Ishikawa (cell line): Measurements from ENCODE around the gene ELP4.

Experiments used
- CEBPB ChIP-seq: IDR thresholded peaks from 2 replicates; pipeline ENCODE4 v1.6.1; 2012
- CREB1 ChIP-seq: IDR thresholded peaks from 2 replicates; pipeline ENCODE4 v1.6.1; 2012; ENCODE audit warnings: low read depth
- EGR1 ChIP-seq: IDR thresholded peaks from 2 replicates; pipeline ENCODE4 v1.6.1; 2012
- EP300 ChIP-seq: IDR thresholded peaks from 2 replicates; pipeline ENCODE4 v1.6.1; 2012; ENCODE audit warnings: borderline replicate concordance
- FOXM1 ChIP-seq: IDR thresholded peaks from 2 replicates; pipeline ENCODE4 v1.6.1; 2012; ENCODE audit warnings: low read depth, borderline replicate concordance
- NFIC ChIP-seq: IDR thresholded peaks from 2 replicates; pipeline ENCODE4 v1.6.1; 2012
- RAD21 ChIP-seq: IDR thresholded peaks from 2 replicates; pipeline ENCODE4 v1.6.1; 2012; ENCODE audit warnings: low read depth
- TAF1 ChIP-seq: IDR thresholded peaks from 2 replicates; pipeline ENCODE4 v1.6.1; 2012; ENCODE audit warnings: low read depth, mild to moderate bottlenecking
- TCF12 ChIP-seq: IDR thresholded peaks from 2 replicates; pipeline ENCODE4 v1.6.1; 2012; ENCODE audit warnings: low read depth
- TEAD4 ChIP-seq: IDR thresholded peaks from 2 replicates; pipeline ENCODE4 v1.6.1; 2012
- YY1 ChIP-seq: IDR thresholded peaks from 2 replicates; pipeline ENCODE4 v1.6.1; 2012; ENCODE audit warnings: low read depth
- ZBTB7A ChIP-seq: IDR thresholded peaks from 2 replicates; pipeline ENCODE4 v1.6.1; 2012; ENCODE audit warnings: low read depth
- TF ChIP-seq, protein P1 (sequence below): IDR thresholded peaks from 2 replicates; pipeline ENCODE4 v1.6.1; 2012; ENCODE audit warnings: low read depth, mild to moderate bottlenecking
- TF ChIP-seq, protein P2 (sequence below): IDR thresholded peaks from 2 replicates; pipeline ENCODE4 v1.6.1; 2012
- TF ChIP-seq, protein P3 (sequence below): IDR thresholded peaks from 2 replicates; pipeline ENCODE4 v1.6.1; 2012

The ELP4 gene

DNA sequence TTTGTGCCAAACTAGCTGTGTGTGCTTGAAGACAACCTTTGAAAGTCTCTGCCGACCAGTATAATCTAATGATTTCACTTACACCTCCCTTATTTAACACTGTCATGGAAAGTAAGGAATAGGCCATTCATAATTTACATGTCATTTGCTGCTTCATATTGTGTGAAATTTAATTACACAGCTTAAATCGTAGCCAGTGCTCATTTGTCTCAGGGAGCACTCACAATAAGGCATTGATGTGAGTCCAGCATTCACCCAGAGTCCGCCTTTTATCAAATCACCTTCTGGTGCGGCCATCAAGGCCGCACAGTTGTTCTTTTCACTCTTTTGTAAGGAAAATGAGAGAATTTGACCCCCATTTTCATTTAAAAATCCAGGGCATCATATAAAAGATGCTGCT, 254.7 kb downstream of the ELP4 start:
- TF ChIP-seq, protein P1, sequence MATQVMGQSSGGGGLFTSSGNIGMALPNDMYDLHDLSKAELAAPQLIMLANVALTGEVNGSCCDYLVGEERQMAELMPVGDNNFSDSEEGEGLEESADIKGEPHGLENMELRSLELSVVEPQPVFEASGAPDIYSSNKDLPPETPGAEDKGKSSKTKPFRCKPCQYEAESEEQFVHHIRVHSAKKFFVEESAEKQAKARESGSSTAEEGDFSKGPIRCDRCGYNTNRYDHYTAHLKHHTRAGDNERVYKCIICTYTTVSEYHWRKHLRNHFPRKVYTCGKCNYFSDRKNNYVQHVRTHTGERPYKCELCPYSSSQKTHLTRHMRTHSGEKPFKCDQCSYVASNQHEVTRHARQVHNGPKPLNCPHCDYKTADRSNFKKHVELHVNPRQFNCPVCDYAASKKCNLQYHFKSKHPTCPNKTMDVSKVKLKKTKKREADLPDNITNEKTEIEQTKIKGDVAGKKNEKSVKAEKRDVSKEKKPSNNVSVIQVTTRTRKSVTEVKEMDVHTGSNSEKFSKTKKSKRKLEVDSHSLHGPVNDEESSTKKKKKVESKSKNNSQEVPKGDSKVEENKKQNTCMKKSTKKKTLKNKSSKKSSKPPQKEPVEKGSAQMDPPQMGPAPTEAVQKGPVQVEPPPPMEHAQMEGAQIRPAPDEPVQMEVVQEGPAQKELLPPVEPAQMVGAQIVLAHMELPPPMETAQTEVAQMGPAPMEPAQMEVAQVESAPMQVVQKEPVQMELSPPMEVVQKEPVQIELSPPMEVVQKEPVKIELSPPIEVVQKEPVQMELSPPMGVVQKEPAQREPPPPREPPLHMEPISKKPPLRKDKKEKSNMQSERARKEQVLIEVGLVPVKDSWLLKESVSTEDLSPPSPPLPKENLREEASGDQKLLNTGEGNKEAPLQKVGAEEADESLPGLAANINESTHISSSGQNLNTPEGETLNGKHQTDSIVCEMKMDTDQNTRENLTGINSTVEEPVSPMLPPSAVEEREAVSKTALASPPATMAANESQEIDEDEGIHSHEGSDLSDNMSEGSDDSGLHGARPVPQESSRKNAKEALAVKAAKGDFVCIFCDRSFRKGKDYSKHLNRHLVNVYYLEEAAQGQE = no peak
- no peak for TF ChIP-seq CEBPB
- TF ChIP-seq RAD21 = no peak
- no peak for TF ChIP-seq YY1
- TF ChIP-seq TAF1 = no peak
- TF ChIP-seq, protein P2, sequence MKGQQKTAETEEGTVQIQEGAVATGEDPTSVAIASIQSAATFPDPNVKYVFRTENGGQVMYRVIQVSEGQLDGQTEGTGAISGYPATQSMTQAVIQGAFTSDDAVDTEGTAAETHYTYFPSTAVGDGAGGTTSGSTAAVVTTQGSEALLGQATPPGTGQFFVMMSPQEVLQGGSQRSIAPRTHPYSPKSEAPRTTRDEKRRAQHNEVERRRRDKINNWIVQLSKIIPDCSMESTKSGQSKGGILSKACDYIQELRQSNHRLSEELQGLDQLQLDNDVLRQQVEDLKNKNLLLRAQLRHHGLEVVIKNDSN = no peak
- TF ChIP-seq CREB1 = no peak
- no peak for TF ChIP-seq ZBTB7A
- no peak for TF ChIP-seq TCF12
- no peak for TF ChIP-seq EGR1
- TF ChIP-seq, protein P3, sequence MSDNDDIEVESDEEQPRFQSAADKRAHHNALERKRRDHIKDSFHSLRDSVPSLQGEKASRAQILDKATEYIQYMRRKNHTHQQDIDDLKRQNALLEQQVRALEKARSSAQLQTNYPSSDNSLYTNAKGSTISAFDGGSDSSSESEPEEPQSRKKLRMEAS = no peak
- no peak for TF ChIP-seq TEAD4
- TF ChIP-seq FOXM1 = no peak

DNA sequence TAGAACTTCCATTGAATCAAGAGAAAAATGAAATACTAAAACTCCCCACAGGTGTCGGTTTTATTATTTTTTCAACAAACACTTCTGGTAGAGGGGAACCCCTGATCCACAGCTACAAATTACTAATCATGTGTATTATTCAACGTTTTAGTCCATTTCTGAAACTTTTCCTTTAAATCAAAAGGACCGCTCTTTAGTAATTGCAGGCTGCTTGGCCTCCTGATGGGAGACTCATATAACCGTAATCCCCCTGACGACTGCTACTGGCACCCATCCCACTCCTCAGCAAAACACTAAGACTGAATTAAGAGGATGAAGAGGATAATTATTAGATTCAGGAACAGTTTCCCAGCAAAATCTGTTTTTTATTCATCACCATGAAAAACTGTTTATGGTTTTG, 255.2 kb downstream of the ELP4 start:
- no peak for TF ChIP-seq EP300
- no peak for TF ChIP-seq TAF1
- no peak for TF ChIP-seq ZBTB7A
- no peak for TF ChIP-seq YY1
- TF ChIP-seq, protein P1 = no peak
- TF ChIP-seq NFIC = no peak
- no peak for TF ChIP-seq TCF12
- TF ChIP-seq EGR1 = no peak
- no peak for TF ChIP-seq FOXM1
- TF ChIP-seq CEBPB = no peak
- TF ChIP-seq, protein P2 = no peak
- TF ChIP-seq, protein P3 = no peak

DNA sequence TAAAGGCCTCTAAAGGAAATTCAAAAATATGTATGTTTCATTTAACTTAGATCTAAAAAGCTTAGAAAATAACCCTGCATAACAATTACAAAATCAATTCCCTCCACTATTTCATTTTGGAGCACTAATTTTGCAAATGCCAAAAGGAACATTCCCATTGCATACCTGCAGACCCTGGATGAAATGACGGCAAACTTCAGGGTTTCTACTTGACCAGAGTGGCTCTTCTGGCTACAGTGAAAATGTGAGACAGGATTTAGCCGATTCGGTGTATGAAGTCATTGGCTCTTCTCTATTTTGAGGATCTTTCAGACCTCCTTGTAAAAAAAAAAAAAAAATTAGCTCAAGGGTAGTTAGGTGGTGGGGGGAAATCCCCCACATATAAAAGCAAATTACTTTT, 257.5 kb downstream of the ELP4 start:
- TF ChIP-seq, protein P2 = no peak
- TF ChIP-seq RAD21 = no peak
- no peak for TF ChIP-seq TCF12
- TF ChIP-seq ZBTB7A = no peak
- TF ChIP-seq EGR1 = no peak
- no peak for TF ChIP-seq CREB1
- no peak for TF ChIP-seq EP300
- no peak for TF ChIP-seq TEAD4
- TF ChIP-seq, protein P3 = no peak
- no peak for TF ChIP-seq TAF1
- no peak for TF ChIP-seq CEBPB
- no peak for TF ChIP-seq YY1
- no peak for TF ChIP-seq FOXM1
- TF ChIP-seq, protein P1 = no peak
- TF ChIP-seq NFIC = no peak

- TF ChIP-seq YY1 (no peak), NFIC (no peak), TAF1 (no peak), CREB1 (no peak), ZBTB7A (no peak), RAD21 (no peak), EP300 (no peak), FOXM1 (no peak), EGR1 (no peak)
- TF ChIP-seq, protein P2 = no peak
- TF ChIP-seq, protein P3 = no peak
These were observed 258.1 kb downstream of the ELP4 start for GRCh38 chr11:31767685-31768084.
